ELF-1 (cell line): Measurements from ENCODE around the gene GDF15.
"Not testable (repeated sequence)": the region's sequence is repeated elsewhere in the genome, so short reads cannot be mapped to it uniquely, and the experiment has no call there.

ENCODE experiments used
- DNase-seq: peaks from one replicate; pipeline ENCODE4 v3.0.0-alpha.2; 2016; ENCODE audit warnings: low read depth, low spot score

Gene GDF15

GRCh38 chr19:18364277-18364825 is 21.6 kb upstream of the GDF15 start:
- not testable (repeated sequence) for DNase-seq

DNA sequence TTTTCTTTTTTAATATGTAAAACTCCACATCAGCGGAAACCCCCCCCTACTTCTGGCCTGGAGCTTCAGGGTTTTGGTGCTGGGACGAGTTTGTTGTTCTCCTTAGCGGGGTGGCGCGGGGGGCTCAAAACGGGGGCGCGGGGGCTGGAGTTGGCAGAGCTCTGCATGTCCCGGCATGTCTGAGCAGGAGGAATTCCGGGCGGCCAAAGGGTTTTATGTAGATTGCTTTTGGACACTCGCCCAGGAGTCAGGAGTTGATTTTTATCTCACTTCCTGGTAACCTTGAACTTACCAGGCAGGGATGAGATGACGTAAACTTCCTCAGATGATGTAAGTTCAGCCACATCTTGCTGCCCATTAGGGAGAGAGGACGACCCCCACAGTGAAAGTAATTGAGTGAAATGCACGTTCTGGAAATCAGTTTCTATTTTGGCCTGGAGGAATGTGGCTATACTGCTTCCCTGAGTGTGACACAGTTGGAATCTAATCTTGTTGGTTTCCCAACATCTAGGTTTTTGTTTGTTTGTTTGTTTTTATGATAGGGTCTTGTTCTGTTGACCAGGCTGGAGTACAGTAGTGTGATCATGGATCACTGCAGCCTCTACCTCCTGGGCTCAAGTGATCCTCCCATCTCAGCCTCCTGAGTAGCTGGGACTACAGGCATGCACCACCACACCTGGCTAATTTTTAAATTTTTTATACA is 21.0 kb upstream of the GDF15 start:
- DNase-seq, result peak; percentile 51

DNA sequence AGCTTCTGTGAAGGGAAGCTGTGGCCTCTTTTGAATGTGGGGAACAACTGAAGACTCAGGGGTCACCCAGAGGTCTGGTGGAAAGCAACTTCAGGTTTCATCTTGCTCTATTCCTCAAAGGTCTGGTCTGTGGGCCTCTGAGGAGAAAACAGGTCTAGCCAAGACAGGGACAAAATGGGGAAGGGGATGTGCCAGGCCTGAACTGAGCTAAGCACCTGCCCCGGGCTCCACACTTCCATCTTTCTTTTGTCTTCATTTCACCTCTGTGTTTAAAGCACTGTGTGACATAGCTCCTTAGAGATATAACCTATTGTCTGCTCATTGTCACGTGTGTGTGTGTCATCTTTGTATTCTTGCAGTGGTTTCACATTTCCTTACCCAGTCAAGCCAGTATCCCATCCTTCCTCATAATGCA is 19.9 kb upstream of the GDF15 start:
- no peak for DNase-seq

DNA sequence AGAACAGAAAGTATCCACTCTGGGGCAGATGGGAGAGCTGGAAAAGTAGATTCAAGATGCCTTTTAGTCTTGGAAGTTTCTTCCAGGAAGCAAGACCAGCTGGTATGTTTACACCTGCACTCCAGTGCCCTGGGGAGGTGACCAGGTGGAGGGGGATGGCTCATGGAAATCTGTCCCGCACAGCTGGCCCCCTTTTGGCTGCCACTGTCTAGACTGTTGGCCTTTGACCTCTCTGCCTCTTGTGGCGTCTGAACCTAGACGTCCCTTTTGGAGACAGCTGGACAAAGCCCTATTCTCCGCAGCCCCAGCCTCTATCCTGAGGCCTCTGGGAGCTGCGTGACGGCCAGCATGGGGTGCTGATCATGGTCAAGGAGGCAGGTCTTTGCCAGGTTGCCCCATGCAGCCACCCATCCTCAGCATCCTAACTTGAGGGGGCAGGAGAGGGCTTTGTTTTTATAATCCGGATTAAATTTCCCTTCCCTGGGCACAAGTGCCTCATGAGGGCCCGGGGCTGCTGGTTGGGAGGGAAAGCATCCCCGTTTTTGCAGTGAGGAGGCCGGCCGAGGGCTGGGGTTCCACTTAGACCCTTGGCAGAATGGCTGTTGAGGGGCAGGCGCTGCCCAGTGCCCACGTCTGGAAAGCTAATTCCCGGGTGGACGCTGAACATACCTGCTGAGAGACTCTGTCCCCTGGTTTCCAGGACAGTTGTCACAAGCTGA is 17.3 kb upstream of the GDF15 start:
- DNase-seq, result peak; percentile 70

DNA sequence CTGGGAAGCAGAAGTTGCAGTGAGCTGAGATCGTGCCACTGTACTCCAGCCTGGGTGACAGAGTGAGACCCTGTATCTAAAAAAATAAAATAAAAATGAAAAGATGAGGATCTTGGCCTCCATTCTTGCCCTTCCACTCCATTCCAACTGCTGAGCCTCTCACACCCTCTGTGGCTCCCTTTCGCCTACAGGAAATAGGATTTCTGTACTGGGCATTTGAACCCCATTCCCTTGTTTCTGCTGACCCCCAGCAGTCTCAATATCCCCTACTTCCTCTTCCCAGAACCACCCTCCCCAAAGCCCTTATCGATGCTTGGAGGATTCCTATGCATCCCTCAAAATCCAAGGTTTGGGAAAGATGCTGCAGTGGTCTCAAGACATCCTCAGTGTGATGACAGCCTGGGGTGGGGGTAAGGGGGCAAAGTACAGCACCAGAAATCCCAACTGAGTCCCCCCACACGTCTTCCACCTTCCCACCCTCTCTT is 12.5 kb upstream of the GDF15 start:
- DNase-seq, result no peak

DNA sequence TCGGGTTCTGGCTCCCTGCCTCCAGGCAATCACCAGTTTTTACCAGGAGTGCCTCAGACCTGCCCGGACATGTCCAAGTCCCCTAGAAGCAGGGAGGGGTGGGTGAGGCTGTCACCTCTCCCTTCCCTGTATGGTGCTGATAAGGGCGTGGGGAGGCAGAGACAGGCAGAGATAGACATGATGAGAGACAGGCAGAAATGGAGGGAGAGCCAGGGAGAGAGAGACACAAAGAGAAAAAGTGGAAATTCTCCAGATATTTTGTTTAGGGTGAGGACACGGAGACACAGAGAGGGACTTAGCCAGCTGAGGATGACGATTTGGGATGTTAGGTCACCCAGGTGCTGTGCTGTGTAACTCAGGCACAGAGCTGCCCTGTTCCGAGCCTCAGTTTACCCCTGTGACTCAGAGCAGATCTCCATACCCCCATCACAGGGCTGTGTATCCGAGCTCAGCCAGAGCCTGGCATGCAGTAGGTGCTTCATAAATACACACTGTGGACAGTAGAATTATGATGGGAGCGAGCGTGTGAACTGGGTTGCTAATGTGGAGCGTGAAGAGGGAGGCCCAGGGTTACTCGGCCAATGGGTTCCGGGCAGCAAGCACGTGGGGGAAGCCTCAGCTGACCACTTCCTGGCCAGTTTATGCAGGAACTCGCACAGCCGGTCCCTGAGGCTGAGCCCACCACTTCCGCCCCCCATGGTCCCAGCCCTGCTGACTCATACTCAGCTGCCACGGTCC is 11.9 kb upstream of the GDF15 start:
- peak; percentile 97 for DNase-seq

DNA sequence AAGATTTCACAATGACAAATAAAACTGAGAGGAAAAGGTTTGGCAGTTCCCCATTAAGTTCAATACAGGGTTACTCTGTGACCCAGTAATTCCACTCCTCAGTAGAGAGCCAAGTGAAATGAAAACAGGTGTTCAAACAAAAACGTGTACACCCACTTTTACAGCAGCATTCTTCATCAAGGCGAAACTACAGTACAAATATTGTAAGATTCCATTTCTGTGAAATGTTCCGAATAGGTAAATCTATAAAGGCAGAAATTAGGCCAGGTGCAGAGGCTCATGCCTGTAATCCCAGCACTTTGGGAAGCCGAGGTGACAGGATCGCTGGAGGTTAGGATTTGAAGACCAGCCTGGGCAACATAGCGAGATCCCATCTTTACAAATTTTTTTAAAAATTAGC is 8.9 kb upstream of the GDF15 start:
- no peak for DNase-seq

GRCh38 chr19:18379803-18380747 is 5.9 kb upstream of the GDF15 start:
- DNase-seq, result peak; percentile 75

GRCh38 chr19:18380843-18381242 is 5.1 kb upstream of the GDF15 start:
- DNase-seq, result no peak

GRCh38 chr19:18383622-18384021 is 2.3 kb upstream of the GDF15 start:
- DNase-seq, result not testable (repeated sequence)

- DNase-seq, result no peak
Measured at GRCh38 chr19:18384775-18385174, 1.2 kb upstream of the GDF15 start.

DNA sequence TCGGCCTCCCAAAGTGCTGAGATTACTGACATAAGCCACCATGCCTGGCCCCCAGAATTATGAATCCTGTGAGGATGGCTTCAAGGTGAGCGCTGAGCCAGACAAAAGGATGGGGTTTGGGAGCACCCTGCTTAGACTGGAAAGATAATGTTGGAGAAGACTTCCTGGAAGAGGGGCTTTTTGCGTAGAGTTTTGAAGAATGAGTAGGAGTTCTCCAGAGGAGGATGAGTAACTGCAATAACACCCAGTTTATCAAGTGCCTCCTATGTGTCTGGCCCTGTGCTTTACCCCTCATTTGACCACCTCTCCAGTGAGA is 641 bp upstream of the GDF15 start:
- no peak for DNase-seq

DNA sequence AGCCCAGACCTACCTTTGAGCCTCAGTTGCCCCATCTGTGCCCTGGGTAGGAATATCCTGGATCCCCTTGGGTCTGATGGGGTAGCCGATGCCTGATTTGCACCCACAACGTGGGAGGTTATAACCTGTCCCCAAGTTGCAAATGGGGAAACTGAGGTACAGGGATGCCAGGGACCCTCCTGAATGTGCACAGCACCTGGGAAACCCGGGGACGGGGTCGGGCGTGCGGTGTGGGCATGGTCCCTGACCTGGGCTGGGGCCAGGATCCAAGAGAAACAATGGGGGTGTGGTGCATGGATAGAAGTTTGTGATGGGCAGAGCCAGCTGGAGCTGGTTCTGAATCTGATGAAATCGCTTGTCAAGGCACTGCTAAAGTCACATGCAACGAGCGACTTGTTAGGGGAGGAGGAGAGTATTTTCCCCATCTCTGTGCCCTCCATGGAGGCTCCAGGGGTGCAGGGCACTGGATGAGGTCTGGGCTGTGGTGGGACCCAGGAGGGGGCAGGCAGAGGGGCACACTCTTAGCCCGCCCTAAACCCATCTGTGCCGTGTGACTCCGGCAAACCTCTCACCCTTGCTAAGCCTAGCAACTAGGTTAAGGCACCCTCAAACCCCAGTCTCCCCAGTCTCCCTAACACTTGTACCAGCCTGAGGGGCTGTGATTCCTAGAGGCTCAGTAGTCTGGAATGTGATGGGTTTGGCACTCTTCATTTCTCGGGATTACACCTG is 749 bp downstream of the GDF15 start:
- no peak for DNase-seq

GRCh38 chr19:18388100-18388959 is 2.4 kb downstream of the GDF15 start:
- DNase-seq, result peak; percentile 93

GRCh38 chr19:18388960-18389725 is 3.2 kb downstream of the GDF15 start:
- no peak for DNase-seq

GRCh38 chr19:18389726-18390064 is 3.7 kb downstream of the GDF15 start:
- no peak for DNase-seq

GRCh38 chr19:18390065-18390907 is 4.3 kb downstream of the GDF15 start:
- DNase-seq, result no peak

DNA sequence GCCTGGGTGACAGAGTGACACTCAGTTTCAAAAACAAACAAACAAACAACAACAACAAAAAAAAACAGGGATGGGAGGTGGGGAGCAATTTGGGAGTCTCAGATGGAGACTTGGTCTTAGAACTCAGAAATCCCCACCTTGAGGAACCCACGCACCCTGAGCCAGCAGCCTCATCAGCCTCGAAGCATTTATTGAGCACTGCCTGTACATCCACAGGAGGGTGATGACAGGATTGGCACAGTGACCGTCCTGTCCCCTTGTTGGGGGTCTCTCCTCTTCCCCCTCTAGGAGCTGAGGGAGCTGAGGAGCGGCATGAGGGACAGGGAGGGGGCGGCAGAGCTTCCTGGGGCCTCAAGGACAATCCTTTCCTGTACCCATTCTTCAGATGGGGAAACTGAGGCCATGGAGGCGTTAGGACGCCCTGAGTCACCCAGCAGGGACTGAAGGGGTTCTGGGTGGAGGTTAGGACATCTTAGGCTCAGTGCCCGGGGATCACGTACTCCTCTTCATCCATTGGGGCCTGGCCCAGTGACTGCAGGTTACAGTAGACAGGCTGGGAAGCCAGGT is 5.6 kb downstream of the GDF15 start:
- DNase-seq, result no peak
